Gastrocnemius medialis (tissue), 4 donors: ENCODE data around the gene CYS1. TPM values are rescaled to one million over a fixed set of nuclear protein-coding genes. Genes with fewer than 3 reads are reported as not detected.

Source experiments
- ATAC-seq, 2 donors: fragments of 150-250 bp; one replicate each; pipeline ENCODE4 v1.9.1; 2016
- DNase-seq, 2 donors: peaks; one replicate each; pipeline ENCODE4 v3.0.0-alpha.2; 2019
- H3K27ac ChIP-seq, 4 donors: fragments of 200-600 bp; sonication (generic); 1 replicate in 1 of 4; 2 replicates in 3 of 4; pipeline ENCODE4 v1.5.1; 2016 to 2018; ENCODE audit warnings: mild to moderate bottlenecking in 2 of 4, moderate library complexity in 1 of 4
- H3K27me3 ChIP-seq, 3 donors: fragments of 200-600 bp; sonication (generic) in 2 of 3; 1 replicate in 1 of 3; 2 replicates in 2 of 3; pipeline versions ENCODE4 v1.5.1 to v1.6.0; 2016 to 2019; ENCODE audit warnings: mild to moderate bottlenecking in 1 of 3, moderate library complexity in 1 of 3
- H3K36me3 ChIP-seq, 2 donors: fragments of 200-600 bp; sonication (generic) in 1 of 2; one replicate each; pipeline ENCODE4 v1.5.1; 2017 to 2018
- H3K4me1 ChIP-seq, 2 donors: fragments of 200-600 bp; sonication (generic) in 1 of 2; one replicate each; pipeline ENCODE4 v1.5.1; 2016 to 2017; ENCODE audit warnings: mild to moderate bottlenecking in 2 of 2
- H3K4me3 ChIP-seq, 4 donors: fragments of 200-600 bp; sonication (generic) in 3 of 4; 1 replicate in 1 of 4; 2 replicates in 3 of 4; pipeline ENCODE4 v1.5.1; 2016 to 2019; ENCODE audit warnings: mild to moderate bottlenecking in 2 of 4
- H3K9me3 ChIP-seq, 3 donors: fragments of 200-600 bp; sonication (generic) in 2 of 3; 1 replicate in 1 of 3; 2 replicates in 2 of 3; pipeline ENCODE4 v1.5.1; 2016 to 2019
- CTCF ChIP-seq, 5 experiments: fragments of 450-650 bp in 3 of 5; fragments of 200-600 bp in 2 of 5; sonication (generic) in 2 of 5; IDR thresholded peaks in 4 of 5; conservative IDR thresholded peaks in 1 of 5; 1 replicate in 4 of 5; 2 replicates in 1 of 5; pipeline ENCODE4 v1.5.1; 2016 to 2019; ENCODE audit warnings: antibody characterized with exemption in 5 of 5, mild to moderate bottlenecking in 3 of 5, moderate library complexity in 3 of 5
- POLR2A ChIP-seq, 2 donors: fragments of 450-650 bp; IDR thresholded peaks; one replicate each; pipeline ENCODE4 v1.6.1; 2017; ENCODE audit warnings: antibody characterized with exemption in 2 of 2, mild to moderate bottlenecking in 2 of 2, moderate library complexity in 2 of 2
- in situ Hi-C, 4 donors: fragments of 200-750 bp; cut with MboI; loops; one replicate each; pipeline versions ENCODE4 v1.15.0 to v1.8.0; 2017; ENCODE audit warnings: low sequenced_read_pairs in 4 of 4
- intact Hi-C: fragments of 100-400 bp; cut with DNase I; formaldehyde crosslinking; loops from one replicate; pipeline ENCODE4 v1.15.1; 2023; ENCODE audit warnings: low total_unique reads
- total RNA-seq, 4 donors: library from RNA; depleted of rRNA; stranded (reverse); fragments of >200 nt; gene quantifications; one replicate each; pipeline versions ENCODE4 v1.1.0 to v1.2.3, GENCODE V29; 2016

The CYS1 gene
- total RNA-seq, 4 donors from 2014 or later: 0.10 to 0.42 (median 0.18) TPM; not detected in 1

- no peak for ATAC-seq
- in situ Hi-C loops (loop anchor here (5.0 to 25.0 kb wide), 5 partner anchors 61 to 411 kb away; partner anchors contain the start of gene YWHAQ (in 1 of the 4)), intact Hi-C loops (loop anchor here (1.0 to 10.0 kb wide), 5 partner anchors 12 to 1547 kb away; partner anchors contain the start of genes CPSF3 and ITGB1BP1)
- no peak overlapping the region for H3K4me3 ChIP-seq
- peaks cover 0 to 38% of the 10 kb centered on the region in 2 donors for H3K36me3 ChIP-seq
- H3K9me3 ChIP-seq: no peaks in the 10 kb centered on the region
- DNase-seq: no peak
- H3K27me3 ChIP-seq: no peaks in the 10 kb centered on the region
- no peak for TF ChIP-seq CTCF (IDR thresholded peaks at IDR 0.05 in 4 of 5, conservative IDR thresholded peaks at IDR 0.05 in 1 of 5)
- TF ChIP-seq POLR2A (IDR thresholded peaks at IDR 0.05): no peak
- peak overlapping the region in 3 of 4 donors; percentile 0 to 95 (median 23) for H3K27ac ChIP-seq
- peaks cover 12 to 34% of the 10 kb centered on the region in 2 donors for H3K4me1 ChIP-seq
Measured at GRCh38 chr2:10047616-10048500, 32.4 kb downstream of the CYS1 start.

- peaks cover 19 to 40% of the 10 kb centered on the region in 2 donors for H3K4me1 ChIP-seq
- in situ Hi-C loops: loop anchor here (5.0 to 25.0 kb wide), 5 partner anchors 60 to 410 kb away; partner anchors contain the start of gene YWHAQ (in 1 of the 4)
- DNase-seq: no peak
- no peak for ATAC-seq
- no peak for TF ChIP-seq POLR2A (IDR thresholded peaks at IDR 0.05)
- no peak for TF ChIP-seq CTCF (IDR thresholded peaks at IDR 0.05 in 4 of 5, conservative IDR thresholded peaks at IDR 0.05 in 1 of 5)
- H3K36me3 ChIP-seq: peaks cover 0 to 30% of the 10 kb centered on the region in 2 donors
- no peak overlapping the region for H3K4me3 ChIP-seq
- H3K27me3 ChIP-seq: no peaks in the 10 kb centered on the region
- no peaks in the 10 kb centered on the region for H3K9me3 ChIP-seq
- peak overlapping the region in 2 of 4 donors; percentile 94 to 95 for H3K27ac ChIP-seq
- intact Hi-C loops: loop anchor here (5.0 to 10.0 kb wide), 3 partner anchors 235 to 1548 kb away; partner anchors contain the start of genes CPSF3 and ITGB1BP1
Measured at GRCh38 chr2:10046931-10047330, 33.3 kb downstream of the CYS1 start.

- intact Hi-C loops: loop anchor here (5.0 to 10.0 kb wide), 3 partner anchors 233 to 1549 kb away; partner anchors contain the start of genes CPSF3 and ITGB1BP1
- TF ChIP-seq POLR2A (IDR thresholded peaks at IDR 0.05) (no peak), CTCF (IDR thresholded peaks at IDR 0.05 in 4 of 5, conservative IDR thresholded peaks at IDR 0.05 in 1 of 5) (no peak)
- ATAC-seq: no peak
- Histone ChIP-seq H3K27me3 (no peaks in the 10 kb centered on the region), H3K4me3 (peak overlapping the region in 1 of 4 donors; percentile 62), H3K36me3 (peaks cover 0 to 25% of the 10 kb centered on the region in 2 donors), H3K27ac (peak overlapping the region; percentile 94 to 95 (median 94)), H3K9me3 (no peaks in the 10 kb centered on the region), H3K4me1 (peaks cover 23 to 52% of the 10 kb centered on the region in 2 donors)
- in situ Hi-C loops: loop anchor here (5.0 to 25.0 kb wide), 5 partner anchors 58 to 408 kb away; partner anchors contain the start of gene YWHAQ (in 1 of the 4)
- no peak for DNase-seq
Measured at GRCh38 chr2:10045561-10046355, 34.5 kb downstream of the CYS1 start.

- in situ Hi-C loops (loop anchor here in 3 of 4 donors (10.0 to 25.0 kb wide), 3 partner anchors 229 to 407 kb away; partner anchors contain the start of gene YWHAQ (in 1 of the 3)), intact Hi-C loops (loop anchor here (2.0 to 10.0 kb wide), 6 partner anchors 202 to 1551 kb away; partner anchors contain the start of genes ADAM17, CPSF3, ITGB1BP1 and ODC1)
- no peaks in the 10 kb centered on the region for H3K27me3 ChIP-seq
- H3K36me3 ChIP-seq: peaks cover 0 to 25% of the 10 kb centered on the region in 2 donors
- peaks cover 35 to 62% of the 10 kb centered on the region in 2 donors for H3K4me1 ChIP-seq
- peak; percentile 77 for ATAC-seq
- TF ChIP-seq POLR2A (IDR thresholded peaks at IDR 0.05): peak; percentile 8 to 59
- TF ChIP-seq CTCF (IDR thresholded peaks at IDR 0.05 in 4 of 5, conservative IDR thresholded peaks at IDR 0.05 in 1 of 5): no peak
- peak; percentile 96 for DNase-seq
- H3K9me3 ChIP-seq: no peaks in the 10 kb centered on the region
- H3K27ac ChIP-seq: peak overlapping the region; percentile 94 to 95 (median 94)
- H3K4me3 ChIP-seq: peak overlapping the region; percentile 58 to 69 (median 65)
Measured at GRCh38 chr2:10043906-10044601, 36.2 kb downstream of the CYS1 start.
